GM19397 (cell line): ENCODE measurements around the gene PPARA.

Experiments
- ATAC-seq: cut with Tn5 transposase; IDR thresholded peaks from one replicate; pipeline ENCODE4 v1.9.1; 2021; ENCODE audit warnings: mild to moderate bottlenecking, moderate library complexity; ENCODE audit not compliant: unreplicated experiment

The PPARA gene

GRCh38 chr22:46113910-46114517, 36.3 kb upstream of the PPARA start:
- ATAC-seq, result no peak

GRCh38 chr22:46114518-46115387, 35.6 kb upstream of the PPARA start:
- no peak for ATAC-seq

- no peak for ATAC-seq
Measured at GRCh38 chr22:46115388-46115678, 35.0 kb upstream of the PPARA start.

- no peak for ATAC-seq
Measured at GRCh38 chr22:46115755-46116490, 34.4 kb upstream of the PPARA start.

GRCh38 chr22:46116491-46116958, 33.8 kb upstream of the PPARA start:
- ATAC-seq, result no peak

GRCh38 chr22:46117206-46118199, 32.8 kb upstream of the PPARA start:
- no peak for ATAC-seq

- no peak for ATAC-seq
Measured at GRCh38 chr22:46119093-46119728, 31.1 kb upstream of the PPARA start.

- ATAC-seq, result no peak
Measured at GRCh38 chr22:46119729-46120419, 30.5 kb upstream of the PPARA start.

- no peak for ATAC-seq
Measured at GRCh38 chr22:46120420-46120737, 29.9 kb upstream of the PPARA start.

- no peak for ATAC-seq
Measured at GRCh38 chr22:46121079-46121478, 29.2 kb upstream of the PPARA start.

- ATAC-seq, result no peak
Measured at GRCh38 chr22:46121523-46122287, 28.6 kb upstream of the PPARA start.

GRCh38 chr22:46122511-46122971, 27.8 kb upstream of the PPARA start:
- no peak for ATAC-seq

GRCh38 chr22:46122980-46123693, 27.2 kb upstream of the PPARA start:
- no peak for ATAC-seq

GRCh38 chr22:46123694-46124382, 26.5 kb upstream of the PPARA start:
- ATAC-seq, result no peak

GRCh38 chr22:46124383-46125144, 25.8 kb upstream of the PPARA start:
- ATAC-seq, result no peak

GRCh38 chr22:46125311-46125710, 25.0 kb upstream of the PPARA start:
- ATAC-seq, result no peak
